Measurements from ENCODE around the gene TUBG1. TPM values are rescaled to one million over a fixed set of nuclear protein-coding genes. Genes with fewer than 3 reads are reported as not detected.

Gene TUBG1
- total RNA-seq, 4 donors from 2014 or later, result 30.6 to 89.0 (median 55.0) TPM

DNA sequence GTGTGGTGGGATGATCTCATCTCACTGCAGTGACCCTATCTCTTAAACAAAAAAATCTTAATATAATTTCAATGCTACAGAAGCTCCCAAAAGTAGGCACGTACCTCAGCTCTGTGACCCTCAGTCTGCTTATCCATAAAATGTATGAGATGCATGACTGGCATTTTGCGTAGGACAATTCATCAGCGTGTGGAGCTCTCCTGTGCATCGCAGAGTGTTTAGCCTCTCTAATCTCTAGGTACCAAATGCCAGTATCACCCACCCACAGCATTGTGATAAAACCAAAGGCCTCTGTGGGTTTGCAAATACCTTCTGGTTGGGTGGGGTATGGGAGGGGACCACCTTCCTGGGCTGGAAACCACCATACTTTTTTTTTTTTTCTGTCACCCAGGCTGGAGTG is 30.6 kb downstream of the TUBG1 start:
- WGBS, result 92% methylated on average over 4 of the region's 4 CpGs
- intact Hi-C loops (cut with DNase I), result no loop called here
- no peak overlapping the region for H3K4me3 ChIP-seq
- H3K9me3 ChIP-seq, result no peaks in the 10 kb centered on the region
- TF ChIP-seq POLR2A (IDR thresholded peaks at IDR 0.05; ENCODE audit: low read depth) (no peak), POLR2AphosphoS5 (IDR thresholded peaks at IDR 0.05) (no peak), CTCF (IDR thresholded peaks at IDR 0.05) (no peak)
- no peaks in the 10 kb centered on the region for H3K27me3 ChIP-seq
- H3K27ac ChIP-seq (replicated peaks in 1 of 4), result no peak overlapping the region
- no peak for DNase-seq (ENCODE audit: extremely low spot score)
- H3K4me1 ChIP-seq, result no peaks in the 10 kb centered on the region
- no peaks in the 10 kb centered on the region for H3K36me3 ChIP-seq

GRCh38 chr17:42642336-42642735 is 32.9 kb downstream of the TUBG1 start:
- H3K4me1 ChIP-seq, result no peaks in the 10 kb centered on the region
- H3K36me3 ChIP-seq, result no peaks in the 10 kb centered on the region
- H3K4me3 ChIP-seq, result no peak overlapping the region
- no peaks in the 10 kb centered on the region for H3K27me3 ChIP-seq
- 42% methylated on average over 2 of the region's 2 CpGs for WGBS
- DNase-seq (ENCODE audit: extremely low spot score), result no peak
- no peaks in the 10 kb centered on the region for H3K9me3 ChIP-seq
- H3K27ac ChIP-seq (replicated peaks in 1 of 4), result no peak overlapping the region
- intact Hi-C loops (cut with DNase I), result no loop called here
- no peak for TF ChIP-seq CTCF (IDR thresholded peaks at IDR 0.05)
- TF ChIP-seq EP300 (IDR thresholded peaks at IDR 0.05), result no peak
- no peak for TF ChIP-seq POLR2A (IDR thresholded peaks at IDR 0.05; ENCODE audit: low read depth)
- no peak for TF ChIP-seq POLR2AphosphoS5 (IDR thresholded peaks at IDR 0.05)

GRCh38 chr17:42647778-42648177 is 38.3 kb downstream of the TUBG1 start:
- intact Hi-C loops (cut with DNase I), result no loop called here
- 87% methylated on average over 5 of the region's 5 CpGs for WGBS
- no peaks in the 10 kb centered on the region for H3K4me1 ChIP-seq
- H3K27me3 ChIP-seq, result no peaks in the 10 kb centered on the region
- H3K27ac ChIP-seq (replicated peaks in 1 of 4), result no peak overlapping the region
- TF ChIP-seq CTCF (IDR thresholded peaks at IDR 0.05) (no peak), POLR2AphosphoS5 (IDR thresholded peaks at IDR 0.05) (no peak), EP300 (IDR thresholded peaks at IDR 0.05) (no peak)
- no peak overlapping the region for H3K4me3 ChIP-seq
- H3K9me3 ChIP-seq, result no peaks in the 10 kb centered on the region
- H3K36me3 ChIP-seq, result no peaks in the 10 kb centered on the region
- no peak for DNase-seq (ENCODE audit: extremely low spot score)

GRCh38 chr17:42651392-42651791 is 41.9 kb downstream of the TUBG1 start:
- no peaks in the 10 kb centered on the region for H3K27me3 ChIP-seq
- intact Hi-C loops (cut with DNase I), result no loop called here
- no peaks in the 10 kb centered on the region for H3K36me3 ChIP-seq
- H3K27ac ChIP-seq (replicated peaks in 1 of 4), result no peak overlapping the region
- H3K9me3 ChIP-seq, result no peaks in the 10 kb centered on the region
- no peak for DNase-seq (ENCODE audit: extremely low spot score)
- H3K4me3 ChIP-seq, result no peak overlapping the region
- H3K4me1 ChIP-seq, result peaks cover 7 to 18% (median 16%) of the 10 kb centered on the region in 4 donors
- WGBS, result 83% methylated on average over 4 of the region's 4 CpGs
- TF ChIP-seq POLR2AphosphoS5 (IDR thresholded peaks at IDR 0.05) (no peak), EP300 (IDR thresholded peaks at IDR 0.05) (no peak), CTCF (IDR thresholded peaks at IDR 0.05) (no peak), POLR2A (IDR thresholded peaks at IDR 0.05; ENCODE audit: low read depth) (no peak)
